GM21723 (cell line): ENCODE measurements around the gene CCNY.

Experiments
- ATAC-seq: cut with Tn5 transposase; IDR thresholded peaks from one replicate; pipeline ENCODE4 v1.9.1; 2021; ENCODE audit warnings: mild to moderate bottlenecking, moderate library complexity; ENCODE audit not compliant: unreplicated experiment

CCNY gene

GRCh38 chr10:35467186-35467585 lies 130.9 kb downstream of the CCNY start:
- no peak for ATAC-seq

- ATAC-seq = no peak
Measured at GRCh38 chr10:35470248-35470924, 134.1 kb downstream of the CCNY start.

GRCh38 chr10:35470925-35471315 lies 134.6 kb downstream of the CCNY start:
- ATAC-seq = no peak

GRCh38 chr10:35471435-35471834 lies 135.1 kb downstream of the CCNY start:
- no peak for ATAC-seq

GRCh38 chr10:35480142-35480541 lies 143.8 kb downstream of the CCNY start:
- no peak for ATAC-seq

GRCh38 chr10:35481413-35481812 lies 145.1 kb downstream of the CCNY start:
- ATAC-seq = no peak

GRCh38 chr10:35486297-35486990 lies 150.1 kb downstream of the CCNY start:
- ATAC-seq = no peak

- no peak for ATAC-seq
Measured at GRCh38 chr10:35487336-35488034, 151.2 kb downstream of the CCNY start.

GRCh38 chr10:35488228-35488627 lies 151.9 kb downstream of the CCNY start:
- ATAC-seq = no peak

- no peak for ATAC-seq
Measured at GRCh38 chr10:35492386-35493195, 156.3 kb downstream of the CCNY start.

- no peak for ATAC-seq
Measured at GRCh38 chr10:35493196-35494118, 157.1 kb downstream of the CCNY start.

- ATAC-seq = no peak
Measured at GRCh38 chr10:35495521-35496119, 159.3 kb downstream of the CCNY start.

- ATAC-seq = no peak
Measured at GRCh38 chr10:35497909-35498308, 161.6 kb downstream of the CCNY start.

- peak; percentile 89 for ATAC-seq
Measured at GRCh38 chr10:35498693-35499092, 162.4 kb downstream of the CCNY start.

GRCh38 chr10:35501923-35502322 lies 165.6 kb downstream of the CCNY start:
- ATAC-seq = no peak

GRCh38 chr10:35502692-35503091 lies 166.4 kb downstream of the CCNY start:
- ATAC-seq = no peak

GRCh38 chr10:35503578-35503977 lies 167.3 kb downstream of the CCNY start:
- no peak for ATAC-seq

GRCh38 chr10:35504132-35504531 lies 167.8 kb downstream of the CCNY start:
- no peak for ATAC-seq

- ATAC-seq = no peak
Measured at GRCh38 chr10:35505241-35505873, 169.0 kb downstream of the CCNY start.
